Transverse colon (tissue), 4 donors: ENCODE data around the gene NPM1. TPM values are rescaled to one million over a fixed set of nuclear protein-coding genes. Genes with fewer than 3 reads are reported as not detected.
"Not testable (repeated sequence)": the region's sequence is repeated elsewhere in the genome, so short reads cannot be mapped to it uniquely, and the experiment has no call there.

ENCODE experiments used
- DNase-seq: peaks from one replicate; pipeline ENCODE4 v3.0.0-alpha.2; 2019
- H3K27ac ChIP-seq, 4 donors: fragments of 200-600 bp; sonication (generic); 2 replicates each; pipeline ENCODE4 v1.5.1; 2016 to 2018; ENCODE audit warnings: inconsistent platforms in 4 of 4
- H3K27me3 ChIP-seq: fragments of 200-600 bp; sonication (generic); 2 replicates; pipeline ENCODE4 v1.5.1; 2017; ENCODE audit warnings: inconsistent platforms
- H3K36me3 ChIP-seq, 4 donors: fragments of 200-600 bp; sonication (generic); 2 replicates each; pipeline ENCODE4 v1.5.1; 2017 to 2019; ENCODE audit warnings: inconsistent platforms in 4 of 4
- H3K4me1 ChIP-seq, 4 donors: fragments of 200-600 bp; sonication (generic); 2 replicates each; pipeline ENCODE4 v1.5.1; 2017 to 2020; ENCODE audit warnings: inconsistent platforms in 4 of 4
- H3K4me3 ChIP-seq, 4 donors: fragments of 200-600 bp; sonication (generic); 1 replicate in 1 of 4; 2 replicates in 3 of 4; pipeline versions ENCODE4 v1.5.1 to v1.6.1; 2017 to 2019; ENCODE audit warnings: inconsistent platforms in 4 of 4
- H3K9me3 ChIP-seq, 2 donors: fragments of 200-600 bp; sonication (generic); 2 replicates each; pipeline ENCODE4 v1.5.1; 2017 to 2019; ENCODE audit warnings: inconsistent platforms in 2 of 2
- EP300 ChIP-seq: sonication (generic); formaldehyde crosslinking; IDR thresholded peaks from one replicate; pipeline ENCODE4 v1.6.1; 2017; ENCODE audit warnings: antibody characterized with exemption, low read depth
- POLR2A ChIP-seq: fragments of 450-650 bp; IDR thresholded peaks from one replicate; pipeline ENCODE4 v1.6.1; 2016; ENCODE audit warnings: antibody characterized with exemption, mild to moderate bottlenecking, moderate library complexity
- POLR2AphosphoS5 ChIP-seq, 3 donors: sonication (generic); formaldehyde crosslinking; IDR thresholded peaks; one replicate each; pipeline ENCODE4 v1.6.1; 2016; ENCODE audit warnings: antibody characterized with exemption in 3 of 3
- WGBS, 2 donors: methylation state at CpG; one replicate each; pipeline ENCODE4 v1.1.5; 2018; ENCODE audit warnings: low coverage in 1 of 2; 5-methylcytosine and 5-hydroxymethylcytosine counted together
- in situ Hi-C, 4 donors: fragments of 200-750 bp; cut with MboI; loops; one replicate each; pipeline versions ENCODE4 v1.15.0 to v1.15.1; 2017; ENCODE audit warnings: low sequenced_read_pairs in 3 of 4, low pct_ligation_motif_present in 1 of 4, low pct_unique_long_range_greater_than_20kb in 1 of 4
- intact Hi-C: fragments of 100-400 bp; cut with DNase I; formaldehyde crosslinking; loops from one replicate; pipeline ENCODE4 v1.15.1; 2023; ENCODE audit warnings: low total_unique reads
- total RNA-seq, 4 donors: library from RNA; depleted of rRNA; stranded (reverse); fragments of >200 nt; gene quantifications; one replicate each; pipeline ENCODE4 v1.1.0, GENCODE V29; 2016
- TF ChIP-seq, protein P1 (sequence below), 5 experiments: fragments of 200-600 bp in 3 of 5; fragments of 450-650 bp in 2 of 5; sonication (generic) in 3 of 5; IDR thresholded peaks; 1 replicate in 2 of 5; 2 replicates in 3 of 5; pipeline ENCODE4 v1.5.1; 2016 to 2017; ENCODE audit warnings: antibody characterized with exemption in 5 of 5, inconsistent platforms in 3 of 5, mild to moderate bottlenecking in 2 of 5, moderate library complexity in 1 of 5

Gene NPM1
- total RNA-seq, 4 donors from 2014 or later, result 279 to 2,349 (median 380) TPM

DNA sequence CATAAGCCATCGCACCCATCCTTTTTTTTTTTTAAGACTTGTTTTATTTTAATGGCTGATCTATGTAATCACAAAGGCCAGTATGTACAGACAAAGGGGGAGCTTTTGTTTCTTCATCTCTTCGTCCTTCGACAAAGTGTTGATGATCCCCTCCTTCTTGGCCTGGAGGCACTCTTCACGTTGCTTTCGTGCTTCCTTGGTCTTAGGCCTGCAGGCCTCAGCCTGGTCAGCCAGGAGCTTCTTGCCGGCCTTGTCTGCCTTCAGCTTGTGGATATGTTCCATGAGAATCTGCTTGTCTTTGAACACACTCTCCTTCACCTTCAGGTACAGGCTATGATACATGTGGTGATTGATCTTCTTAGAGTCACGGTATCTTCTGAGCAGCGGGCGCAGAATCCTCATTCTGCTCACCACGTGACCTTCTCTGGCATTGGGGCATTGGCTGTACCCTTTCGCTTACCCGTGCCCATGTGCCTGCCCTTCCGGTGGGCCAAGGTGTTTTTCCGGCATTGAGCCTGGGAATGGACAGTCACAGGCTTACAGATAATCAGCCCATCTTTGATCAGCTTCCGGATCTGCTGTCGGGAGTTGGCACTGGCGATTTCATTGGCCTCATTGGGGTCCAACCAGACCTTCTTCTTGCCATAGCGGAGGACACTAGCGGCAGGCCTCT, 42.6 kb upstream of the NPM1 start:
- Histone ChIP-seq H3K27me3 (peaks cover 24% of the 10 kb centered on the region), H3K4me1 (no peaks in the 10 kb centered on the region), H3K4me3 (no peak overlapping the region), H3K27ac (no peak overlapping the region), H3K9me3 (no peaks in the 10 kb centered on the region), H3K36me3 (no peaks in the 10 kb centered on the region)
- in situ Hi-C loops, result loop anchor here (10.0 to 25.0 kb wide), 4 partner anchors 133 to 608 kb away; no protein-coding TSS in a partner anchor
- intact Hi-C loops, result no loop called here
- TF ChIP-seq POLR2AphosphoS5 (IDR thresholded peaks at IDR 0.05) (no peak), EP300 (no peak), POLR2A (no peak)
- TF ChIP-seq, protein P1, sequence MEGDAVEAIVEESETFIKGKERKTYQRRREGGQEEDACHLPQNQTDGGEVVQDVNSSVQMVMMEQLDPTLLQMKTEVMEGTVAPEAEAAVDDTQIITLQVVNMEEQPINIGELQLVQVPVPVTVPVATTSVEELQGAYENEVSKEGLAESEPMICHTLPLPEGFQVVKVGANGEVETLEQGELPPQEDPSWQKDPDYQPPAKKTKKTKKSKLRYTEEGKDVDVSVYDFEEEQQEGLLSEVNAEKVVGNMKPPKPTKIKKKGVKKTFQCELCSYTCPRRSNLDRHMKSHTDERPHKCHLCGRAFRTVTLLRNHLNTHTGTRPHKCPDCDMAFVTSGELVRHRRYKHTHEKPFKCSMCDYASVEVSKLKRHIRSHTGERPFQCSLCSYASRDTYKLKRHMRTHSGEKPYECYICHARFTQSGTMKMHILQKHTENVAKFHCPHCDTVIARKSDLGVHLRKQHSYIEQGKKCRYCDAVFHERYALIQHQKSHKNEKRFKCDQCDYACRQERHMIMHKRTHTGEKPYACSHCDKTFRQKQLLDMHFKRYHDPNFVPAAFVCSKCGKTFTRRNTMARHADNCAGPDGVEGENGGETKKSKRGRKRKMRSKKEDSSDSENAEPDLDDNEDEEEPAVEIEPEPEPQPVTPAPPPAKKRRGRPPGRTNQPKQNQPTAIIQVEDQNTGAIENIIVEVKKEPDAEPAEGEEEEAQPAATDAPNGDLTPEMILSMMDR (IDR thresholded peaks at IDR 0.05), result no peak
- no peak for DNase-seq
- 94 to 98% methylated on average over 5 to 19 of the region's 19 CpGs for WGBS, 2 donors

DNA sequence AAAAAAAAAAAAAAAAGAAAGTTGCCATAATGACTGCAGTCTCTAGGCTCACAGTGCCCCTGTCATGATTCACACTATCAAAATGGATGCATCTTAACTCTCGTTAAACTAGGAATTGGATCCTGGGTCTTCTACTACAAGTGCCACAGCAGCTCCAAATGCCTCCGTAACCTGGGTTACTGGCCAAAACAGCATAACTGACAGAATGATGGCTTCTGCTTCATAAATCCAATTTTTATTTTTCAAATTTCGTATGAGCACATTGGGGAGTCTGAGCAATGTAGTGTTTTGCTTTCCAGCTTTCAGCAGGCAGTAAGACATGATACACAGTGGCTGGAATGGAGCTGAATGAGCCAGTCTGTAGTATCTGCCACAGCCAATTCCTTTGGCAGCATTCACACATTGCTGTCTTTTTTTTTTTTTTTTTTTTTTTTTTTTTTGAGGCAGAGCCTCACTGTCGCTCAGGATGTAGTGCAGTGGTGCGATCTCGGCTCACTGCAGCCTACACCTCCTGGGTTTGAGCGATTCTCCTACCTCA, 36.0 kb upstream of the NPM1 start:
- intact Hi-C loops (no loop called here), in situ Hi-C loops (no loop called here)
- no peaks in the 10 kb centered on the region for H3K9me3 ChIP-seq
- no peaks in the 10 kb centered on the region for H3K27me3 ChIP-seq
- H3K4me3 ChIP-seq, result no peak overlapping the region
- TF ChIP-seq POLR2A, result no peak
- TF ChIP-seq, protein P1 (IDR thresholded peaks at IDR 0.05), result no peak
- TF ChIP-seq EP300, result no peak
- no peak for TF ChIP-seq POLR2AphosphoS5 (IDR thresholded peaks at IDR 0.05)
- no peaks in the 10 kb centered on the region for H3K36me3 ChIP-seq
- WGBS, 2 donors, result 83 to 93% methylated on average over 2 to 7 of the region's 7 CpGs
- H3K4me1 ChIP-seq, result no peaks in the 10 kb centered on the region
- DNase-seq, result no peak
- no peak overlapping the region for H3K27ac ChIP-seq

DNA sequence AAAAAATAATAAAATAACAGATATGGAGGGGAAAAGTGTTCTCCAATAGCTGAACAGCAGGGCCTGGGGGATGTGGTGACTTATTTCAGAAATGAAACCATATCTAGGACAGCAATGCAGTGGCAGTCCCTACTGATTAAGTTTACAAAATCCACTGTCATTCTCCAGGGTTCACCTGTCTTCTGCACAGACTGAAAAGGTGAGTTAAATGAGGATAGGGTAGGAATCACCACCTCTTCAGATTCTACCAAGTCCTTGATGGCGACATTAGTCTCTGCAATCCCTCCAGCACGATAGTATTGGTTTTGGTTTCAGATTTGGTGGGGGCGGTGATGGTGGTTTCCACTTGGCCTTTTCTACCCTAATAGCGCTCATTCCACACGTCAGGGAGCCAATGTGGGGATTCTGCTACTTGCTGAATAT, 32.3 kb upstream of the NPM1 start:
- DNase-seq, result no peak
- H3K4me1 ChIP-seq, result no peaks in the 10 kb centered on the region
- no peak for TF ChIP-seq POLR2AphosphoS5 (IDR thresholded peaks at IDR 0.05)
- TF ChIP-seq EP300, result no peak
- WGBS, 2 donors, result 73 to 84% methylated on average over 4 to 5 of the region's 5 CpGs
- H3K36me3 ChIP-seq, result no peaks in the 10 kb centered on the region
- no peaks in the 10 kb centered on the region for H3K9me3 ChIP-seq
- in situ Hi-C loops, result no loop called here
- H3K27ac ChIP-seq, result no peak overlapping the region
- H3K4me3 ChIP-seq, result no peak overlapping the region
- intact Hi-C loops, result no loop called here
- no peaks in the 10 kb centered on the region for H3K27me3 ChIP-seq

DNA sequence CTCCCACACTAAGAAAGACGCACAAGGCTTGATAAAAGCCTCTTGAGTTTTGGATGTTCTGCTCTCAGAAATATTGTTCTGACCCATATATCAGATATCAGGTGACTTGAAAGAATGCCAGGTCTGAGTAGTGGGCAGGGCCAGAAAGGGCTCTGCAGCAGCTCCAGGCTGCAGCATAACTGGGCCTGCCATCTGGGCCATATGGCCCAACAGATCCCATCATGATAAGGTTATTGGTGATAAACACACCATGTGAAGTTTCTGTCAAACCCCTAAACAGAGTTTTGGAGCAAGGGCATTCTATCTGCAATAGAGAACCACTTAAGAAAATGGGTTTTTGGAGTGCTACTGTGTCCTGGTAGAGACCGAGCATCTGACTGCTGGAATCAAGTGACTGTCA, 29.8 kb upstream of the NPM1 start:
- in situ Hi-C loops, result no loop called here
- no peak for DNase-seq
- Histone ChIP-seq H3K27me3 (no peaks in the 10 kb centered on the region), H3K27ac (no peak overlapping the region), H3K4me1 (no peaks in the 10 kb centered on the region), H3K9me3 (no peaks in the 10 kb centered on the region), H3K4me3 (no peak overlapping the region), H3K36me3 (no peaks in the 10 kb centered on the region)
- intact Hi-C loops, result no loop called here
- TF ChIP-seq, protein P1 (IDR thresholded peaks at IDR 0.05), result no peak
- TF ChIP-seq POLR2AphosphoS5 (IDR thresholded peaks at IDR 0.05) (no peak), EP300 (no peak), POLR2A (no peak)
- 100% methylated on average over 1 to 2 of the region's 2 CpGs for WGBS, 2 donors

DNA sequence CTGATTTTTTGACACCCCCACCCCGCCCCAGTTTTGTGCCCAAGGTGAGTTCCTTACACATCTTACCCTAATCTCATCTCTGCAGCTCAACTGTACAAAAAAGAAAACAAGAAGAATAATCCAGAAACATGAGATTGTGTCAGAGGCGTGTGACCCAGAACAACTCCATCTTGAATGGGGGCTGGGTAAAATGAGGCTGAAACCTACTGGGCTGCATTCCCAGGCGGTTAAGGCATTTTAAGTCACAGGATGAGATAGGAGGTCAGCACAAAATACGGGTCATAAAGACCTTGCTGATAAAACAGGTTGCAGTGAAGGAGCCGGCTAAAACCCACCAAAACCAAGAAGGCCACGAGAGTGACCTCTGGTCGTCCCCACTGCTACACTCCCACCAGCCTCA, 26.5 kb upstream of the NPM1 start:
- H3K27me3 ChIP-seq, intact Hi-C loops, DNase-seq, H3K27ac ChIP-seq, H3K36me3 ChIP-seq, H3K4me3 ChIP-seq, in situ Hi-C loops, H3K9me3 ChIP-seq, H3K4me1 ChIP-seq: not testable (repeated sequence)
- 82 to 89% methylated on average over 5 to 7 of the region's 7 CpGs for WGBS, 2 donors

DNA sequence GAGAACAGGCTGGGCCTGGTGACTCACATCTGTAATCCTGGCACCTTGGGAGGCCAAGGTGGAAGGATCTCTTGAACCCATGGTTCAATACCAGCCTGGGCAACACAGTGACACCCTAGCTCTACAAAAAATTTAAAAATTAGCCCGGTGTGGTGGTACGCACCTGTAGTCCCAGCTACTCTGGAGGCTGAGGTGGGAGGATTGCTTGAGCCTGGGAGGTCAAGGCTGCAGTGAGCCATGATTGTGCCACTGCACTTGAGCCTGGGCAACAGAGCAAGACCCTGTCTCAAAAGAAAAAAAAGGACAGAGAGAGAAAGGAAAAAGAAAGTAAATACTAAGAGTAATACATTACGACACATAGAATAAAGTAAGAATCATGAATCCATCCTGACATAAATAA, 24.4 kb upstream of the NPM1 start:
- DNase-seq, H3K4me3 ChIP-seq, H3K9me3 ChIP-seq, H3K36me3 ChIP-seq, H3K4me1 ChIP-seq, H3K27me3 ChIP-seq, in situ Hi-C loops, H3K27ac ChIP-seq, intact Hi-C loops: not testable (repeated sequence)
- 99 to 100% methylated on average over 1 to 3 of the region's 3 CpGs for WGBS, 2 donors
